ENCODE measurements around the gene ADAMTS10. TPM values are rescaled to one million over a fixed set of nuclear protein-coding genes. Genes with fewer than 3 reads are reported as not detected.
A peak's percentile ranks its signal among the peaks of the same experiment; 100 is the strongest.

ADAMTS10 gene
- total and polyA plus RNA-seq, 2 of the 8 experiments (the other 6 are each of a cell fraction or from before 2014, with no cell fraction given): 6.9 to 17.4 TPM

GRCh38 chr19:8615813-8616596 lies 5.5 kb upstream of the ADAMTS10 start:
- no peak overlapping the region for H3K14ac ChIP-seq (ENCODE audit: insufficient read length)
- no peak overlapping the region for H2BK12ac ChIP-seq (ENCODE audit: low read depth, low read length)
- H2BK5ac ChIP-seq (ENCODE audit: low read depth, low read length): no peak overlapping the region
- no peak overlapping the region for H2AK5ac ChIP-seq (ENCODE audit: low read depth, low read length)
- no peak overlapping the region for H2BK15ac ChIP-seq (ENCODE audit: low read length)
- no peaks in the 10 kb centered on the region for H3K79me1 ChIP-seq (ENCODE audit: low read depth, low read length)
- H3K4me1 ChIP-seq (replicated peaks in 1 of 4; ENCODE audit: control insufficient read depth in 3 of 4, insufficient read depth in 4 of 4, low read length in 3 of 4): peaks cover 2 to 8% (median 5%) of the 10 kb centered on the region in 4 experiments; a peak in 5 of 7 replicates
- CTCF ChIA-PET (ENCODE audit: partially characterized antibody): interaction anchor here (0.6 to 6.0 kb wide), 16 partner anchors 9 to 431 kb away, joined by 3 to 26 read pairs (median 5); partner anchors contain the start of gene NFILZ
- H3K9ac ChIP-seq (replicated peaks in 1 of 4; ENCODE audit: extremely low read depth in 1 of 4, low read depth in 3 of 4, low read length in 3 of 4): no peak overlapping the region
- H3K4ac ChIP-seq (replicated peaks; ENCODE audit: insufficient read length, low read depth, low read length): no peak overlapping the region
- no peak overlapping the region for H3K4me3 ChIP-seq (ENCODE audit: extremely low read depth in 1 of 4, insufficient read depth in 2 of 4, low read depth in 3 of 4, low read length in 4 of 4)
- no peaks in the 10 kb centered on the region for H3K9me3 ChIP-seq (ENCODE audit: insufficient read depth in 2 of 2, low read depth in 1 of 2, low read length in 1 of 2)
- H3K56ac ChIP-seq (replicated peaks; ENCODE audit: insufficient read length, low read depth, low read length): no peak overlapping the region
- H3K18ac ChIP-seq (ENCODE audit: extremely low read depth, low read length): no peak overlapping the region; the same call in none of the 2 replicates
- H4K91ac ChIP-seq (replicated peaks; ENCODE audit: insufficient read length, low read length): no peak overlapping the region
- H3K27me3 ChIP-seq (replicated peaks in 1 of 4; ENCODE audit: control insufficient read depth in 3 of 4, extremely low read depth in 1 of 4, insufficient read depth in 3 of 4, low read length in 3 of 4): no peaks in the 10 kb centered on the region
- no peak overlapping the region for H4K8ac ChIP-seq (ENCODE audit: extremely low read depth, insufficient read depth, low read length)
- no peak overlapping the region for H2AFZ ChIP-seq (ENCODE audit: low read length)
- H3K23ac ChIP-seq (ENCODE audit: insufficient read length): no peak overlapping the region
- H3K79me2 ChIP-seq (ENCODE audit: control insufficient read depth in 1 of 2, insufficient read depth in 2 of 2, low read length in 2 of 2): no peaks in the 10 kb centered on the region
- H2BK20ac ChIP-seq (ENCODE audit: low read length): no peak overlapping the region
- DNase-seq (ENCODE audit: low read depth in 1 of 2, low spot score in 2 of 2) (peak in 1 of 2 experiments; percentile 87), FAIRE-seq (peak; percentile 87)
- TF ChIP-seq HDAC2 (IDR thresholded peaks at IDR 0.05; ENCODE audit: borderline replicate concordance in 1 of 2, low read depth in 2 of 2, low read length in 2 of 2) (no peak), YY1 (IDR thresholded peaks at IDR 0.05; ENCODE audit: low read depth, low read length) (no peak), CEBPB (IDR thresholded peaks at IDR 0.05; ENCODE audit: low read depth, low read length) (no peak), KDM1A (IDR thresholded peaks at IDR 0.05; ENCODE audit: borderline replicate concordance, low read length) (peak; percentile 16; the same call in 1 of the 2 replicates), SP1 (IDR thresholded peaks at IDR 0.05; ENCODE audit: low read depth, low read length) (no peak), BRCA1 (IDR thresholded peaks at IDR 0.05; ENCODE audit: low read depth, low read length) (no peak), TBP (IDR thresholded peaks at IDR 0.05; ENCODE audit: low read depth, low read length) (peak; percentile 59; the same call in 1 of the 2 replicates), RAD21 (IDR thresholded peaks at IDR 0.05 in 1 of 2, conservative IDR thresholded peaks at IDR 0.05 in 1 of 2; ENCODE audit: low read depth in 2 of 2, low read length in 2 of 2) (peak; percentile 69 to 79)
- TF ChIP-seq, protein P1, sequence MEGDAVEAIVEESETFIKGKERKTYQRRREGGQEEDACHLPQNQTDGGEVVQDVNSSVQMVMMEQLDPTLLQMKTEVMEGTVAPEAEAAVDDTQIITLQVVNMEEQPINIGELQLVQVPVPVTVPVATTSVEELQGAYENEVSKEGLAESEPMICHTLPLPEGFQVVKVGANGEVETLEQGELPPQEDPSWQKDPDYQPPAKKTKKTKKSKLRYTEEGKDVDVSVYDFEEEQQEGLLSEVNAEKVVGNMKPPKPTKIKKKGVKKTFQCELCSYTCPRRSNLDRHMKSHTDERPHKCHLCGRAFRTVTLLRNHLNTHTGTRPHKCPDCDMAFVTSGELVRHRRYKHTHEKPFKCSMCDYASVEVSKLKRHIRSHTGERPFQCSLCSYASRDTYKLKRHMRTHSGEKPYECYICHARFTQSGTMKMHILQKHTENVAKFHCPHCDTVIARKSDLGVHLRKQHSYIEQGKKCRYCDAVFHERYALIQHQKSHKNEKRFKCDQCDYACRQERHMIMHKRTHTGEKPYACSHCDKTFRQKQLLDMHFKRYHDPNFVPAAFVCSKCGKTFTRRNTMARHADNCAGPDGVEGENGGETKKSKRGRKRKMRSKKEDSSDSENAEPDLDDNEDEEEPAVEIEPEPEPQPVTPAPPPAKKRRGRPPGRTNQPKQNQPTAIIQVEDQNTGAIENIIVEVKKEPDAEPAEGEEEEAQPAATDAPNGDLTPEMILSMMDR (IDR thresholded peaks at IDR 0.05; ENCODE audit: control extremely low read depth in 1 of 3, insufficient read depth in 1 of 3, low read depth in 1 of 3, low read length in 3 of 3): peak; percentile 86 to 93 (median 90)
- H4K5ac ChIP-seq (ENCODE audit: insufficient read length, low read depth, low read length): no peak overlapping the region
- POLR2A ChIA-PET (ENCODE audit: partially characterized antibody): interaction anchor here (2.0 to 2.9 kb wide), 2 partner anchors 13 to 23 kb away, joined by 8 to 15 read pairs; no protein-coding TSS in a partner anchor
- WGBS, 2 experiments (ENCODE audit: extremely low coverage in 1 of 2, insufficient coverage in 1 of 2, insufficient read length in 1 of 2, insufficient replicate concordance in 2 of 2, low coverage in 1 of 2, low lambda C conversion rate in 2 of 2, missing lambda C conversion rate in 1 of 2): 63% methylated on average over 16 of the region's 23 CpGs; no CpG with 5 or more reads in 1 of the 2 experiments
- H4K20me1 ChIP-seq (replicated peaks in 1 of 2; ENCODE audit: control insufficient read depth in 1 of 2, insufficient read depth in 2 of 2, low read length in 2 of 2): no peaks in the 10 kb centered on the region
- no peaks in the 10 kb centered on the region for H3K36me3 ChIP-seq (ENCODE audit: control insufficient read depth in 2 of 4, insufficient read depth in 4 of 4, low read length in 3 of 4)
- H3K27ac ChIP-seq (ENCODE audit: low read depth, low read length): no peak overlapping the region
- no peak overlapping the region for H3K4me2 ChIP-seq (ENCODE audit: insufficient read depth in 1 of 2, low read depth in 2 of 2, low read length in 2 of 2)
- H2BK120ac ChIP-seq (replicated peaks; ENCODE audit: low read depth, low read length): no peak overlapping the region
- H3K23me2 ChIP-seq (ENCODE audit: low read depth, low read length): no peaks in the 10 kb centered on the region; the same call in 1 of the 2 replicates
